Measurements from ENCODE around the gene CLEC2A.

DNA sequence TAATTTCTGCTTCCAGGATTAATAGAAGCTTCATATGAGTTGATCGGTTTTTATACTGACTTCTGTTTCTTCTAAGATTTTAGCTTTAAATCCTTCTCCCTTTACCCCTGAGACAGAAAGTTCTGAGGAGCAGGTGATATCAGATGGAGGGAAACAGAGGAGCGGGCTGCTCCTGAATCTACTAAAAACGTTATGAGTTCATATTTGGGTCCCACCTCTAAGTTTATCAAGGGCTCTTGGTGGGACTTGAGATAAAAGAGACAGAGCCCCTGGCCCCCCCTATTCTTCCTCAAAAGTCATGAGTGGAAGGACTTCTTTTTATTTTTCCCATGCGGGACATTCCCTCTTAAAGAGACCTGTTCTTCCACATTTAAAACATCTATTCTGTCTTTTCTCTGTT is 23.8 kb downstream of the CLEC2A start:
- no peak for TF ChIP-seq PATZ1 (CRISPR knock-in tag; IDR thresholded peaks at IDR 0.05; ENCODE audit: borderline replicate concordance)
- TF ChIP-seq RARB (CRISPR knock-in tag; IDR thresholded peaks at IDR 0.05): no peak
- no peak for TF ChIP-seq CREB5 (CRISPR knock-in tag; IDR thresholded peaks at IDR 0.05; ENCODE audit: low read depth)
- TF ChIP-seq BACH2 (CRISPR knock-in tag; IDR thresholded peaks at IDR 0.05; ENCODE audit: borderline replicate concordance): no peak
- no peak for TF ChIP-seq ZFP30 (CRISPR knock-in tag; IDR thresholded peaks at IDR 0.05)
- TF ChIP-seq ARNTL (CRISPR knock-in tag; IDR thresholded peaks at IDR 0.05; ENCODE audit: borderline replicate concordance, low read depth): no peak
- TF ChIP-seq CSDC2 (CRISPR knock-in tag; IDR thresholded peaks at IDR 0.05): no peak
- TF ChIP-seq ZNF70 (CRISPR knock-in tag; IDR thresholded peaks at IDR 0.05): no peak
- no peak for TF ChIP-seq SNAI2 (CRISPR knock-in tag; IDR thresholded peaks at IDR 0.05)
